Spleen (tissue), 11 donors: Measurements from ENCODE around the gene NAA40. TPM values are rescaled to one million over a fixed set of nuclear protein-coding genes. Genes with fewer than 3 reads are reported as not detected.

Source experiments
- DNase-seq: peaks from one replicate; pipeline ENCODE4 v3.0.0-alpha.2; 2020
- H3K27ac ChIP-seq, 8 donors: fragments of 200-600 bp; sonication (generic) in 7 of 8; 1 replicate in 4 of 8; 2 replicates in 4 of 8; pipeline versions ENCODE4 v1.5.0 to v1.8.0; 2016 to 2021; ENCODE audit warnings: inconsistent platforms in 4 of 8, mild to moderate bottlenecking in 4 of 8, moderate library complexity in 1 of 8
- H3K27me3 ChIP-seq, 7 donors: fragments of 200-600 bp; sonication (generic) in 6 of 7; replicated peaks in 1 of 7; 1 replicate in 4 of 7; 2 replicates in 3 of 7; pipeline versions ENCODE4 v1.5.0 to v1.8.0; 2016 to 2021; ENCODE audit warnings: inconsistent platforms in 3 of 7, mild to moderate bottlenecking in 1 of 7
- H3K36me3 ChIP-seq, 6 donors: fragments of 200-600 bp; sonication (generic) in 5 of 6; 1 replicate in 4 of 6; 2 replicates in 2 of 6; pipeline versions ENCODE4 v1.5.0 to v1.8.0; 2016 to 2021; ENCODE audit warnings: inconsistent platforms in 2 of 6
- H3K4me1 ChIP-seq, 6 donors: fragments of 200-600 bp; sonication (generic) in 5 of 6; 1 replicate in 3 of 6; 2 replicates in 3 of 6; pipeline versions ENCODE4 v1.5.0 to v1.8.0; 2016 to 2021; ENCODE audit warnings: inconsistent platforms in 3 of 6
- H3K4me3 ChIP-seq, 8 donors: fragments of 200-600 bp; sonication (generic) in 7 of 8; 1 replicate in 4 of 8; 2 replicates in 4 of 8; pipeline versions ENCODE4 v1.5.0 to v1.8.0; 2016 to 2021; ENCODE audit warnings: inconsistent platforms in 4 of 8, mild to moderate bottlenecking in 4 of 8, moderate library complexity in 2 of 8
- H3K9me3 ChIP-seq, 8 donors: fragments of 200-600 bp; sonication (generic) in 7 of 8; 1 replicate in 4 of 8; 2 replicates in 4 of 8; pipeline versions ENCODE4 v1.5.0 to v1.8.0; 2016 to 2021; ENCODE audit warnings: inconsistent platforms in 4 of 8
- POLR2A ChIP-seq, 3 donors: fragments of 450-650 bp; IDR thresholded peaks; one replicate each; pipeline ENCODE4 v1.5.1; 2017; ENCODE audit warnings: antibody characterized with exemption in 3 of 3, mild to moderate bottlenecking in 1 of 3
- POLR2AphosphoS5 ChIP-seq, 3 donors: sonication (generic); formaldehyde crosslinking; IDR thresholded peaks; one replicate each; pipeline ENCODE4 v1.5.1; 2017; ENCODE audit warnings: antibody characterized with exemption in 3 of 3
- WGBS, 5 donors: extraction: QIAGEN DNeasy Blood & Tissue Kit in 3 of 5; methylation state at CpG; one replicate each; pipeline versions ENCODE4 v1.1.5 to v1.1.7; 2013 to 2018; 5-methylcytosine and 5-hydroxymethylcytosine counted together
- intact Hi-C: fragments of 100-400 bp; cut with DNase I; formaldehyde crosslinking; loops from one replicate; pipeline ENCODE4 v1.15.0; 2023; ENCODE audit warnings: low total_unique reads
- polyA plus RNA-seq, 3 donors: library from polyadenylated mRNA; stranded (reverse); fragments of 200-250 nt; gene quantifications; one replicate each; pipeline ENCODE4 v1.2.1, GENCODE V29; 2013
- total RNA-seq, 7 donors: library from RNA; depleted of rRNA in 3 of 7; stranded (reverse); fragments of >200 nt in 3 of 7; fragmentation: NEBNext Ultra II Directional in 4 of 7; extraction: Animal tissue kit (Norgen Biotek cat#: 25700) in 4 of 7; gene quantifications; one replicate each; pipeline versions ENCODE4 v1.1.0 to v1.2.1, GENCODE V29; 2016 to 2021
- TF ChIP-seq, protein P1 (sequence below), 11 experiments: fragments of 200-600 bp in 7 of 11; fragments of 450-650 bp in 4 of 11; sonication (generic) in 4 of 11; IDR thresholded peaks in 8 of 11; conservative IDR thresholded peaks in 3 of 11; 1 replicate in 7 of 11; 2 replicates in 4 of 11; pipeline versions ENCODE4 v1.4.0 to v1.8.0; 2016 to 2021; ENCODE audit warnings: antibody characterized with exemption in 11 of 11, inconsistent platforms in 4 of 11, mild to moderate bottlenecking in 1 of 11
- donor health status: healthy with polysubstance abuse.
- donor health status: DM: no; HTN: no; CAD: no; lungs with moderate emphysema.
- donor health status: DM: no; HTN: no; CAD: no.
- donor health status: Bipolar disorder and iron deficiency.
- donor health status: healthy.
- donor health status: DM: no; HTN: no; CAD: no.
- donor health status: DM: yes; HTN: yes; CAD: no.

The NAA40 gene
- total and polyA plus RNA-seq, 10 donors: 12.1 to 45.4 (median 30.2) TPM

DNA sequence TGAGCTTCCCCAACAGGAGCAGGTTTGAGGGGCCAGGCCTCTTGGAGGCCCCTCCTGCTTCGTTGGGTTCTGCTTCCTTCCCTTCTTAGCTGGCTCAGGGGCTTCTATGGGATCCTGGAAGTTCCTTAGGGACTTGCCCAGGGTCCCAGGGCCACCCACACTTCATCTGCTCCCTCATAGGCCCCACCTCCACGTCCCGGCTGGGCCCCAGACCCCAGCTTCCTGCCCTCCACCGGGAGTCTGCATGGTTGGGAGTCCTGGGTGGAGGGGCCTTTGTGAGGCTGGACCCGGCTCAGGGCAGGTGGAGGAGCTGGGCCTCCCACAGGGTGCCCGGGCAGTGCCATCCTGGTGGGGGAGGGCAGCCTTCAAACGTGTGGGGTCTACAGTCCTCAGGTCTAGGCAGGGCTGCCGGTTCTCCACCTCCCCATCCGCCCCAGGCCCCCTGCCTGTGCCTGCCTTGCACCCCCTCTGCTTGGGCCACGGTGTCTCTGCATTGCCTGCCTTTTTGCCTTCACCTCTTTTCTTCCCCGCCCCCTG, 59.1 kb downstream of the NAA40 start:
- Histone ChIP-seq H3K4me1 (peaks cover 36 to 82% (median 51%) of the 10 kb centered on the region in 6 donors), H3K27ac (no peak overlapping the region), H3K4me3 (no peak overlapping the region), H3K27me3 (peaks cover 0 to 36% (median 0%) of the 10 kb centered on the region in 7 donors), H3K9me3 (no peaks in the 10 kb centered on the region), H3K36me3 (peaks cover 4 to 63% (median 49%) of the 10 kb centered on the region in 6 donors)
- intact Hi-C loops: no loop called here
- DNase-seq: no peak
- WGBS, 5 donors: 77 to 84% (median 79%) methylated on average over 11 of the region's 11 CpGs
- TF ChIP-seq POLR2AphosphoS5 (IDR thresholded peaks at IDR 0.05): peak in 1 of 3 donors; percentile 9
- TF ChIP-seq, protein P1, sequence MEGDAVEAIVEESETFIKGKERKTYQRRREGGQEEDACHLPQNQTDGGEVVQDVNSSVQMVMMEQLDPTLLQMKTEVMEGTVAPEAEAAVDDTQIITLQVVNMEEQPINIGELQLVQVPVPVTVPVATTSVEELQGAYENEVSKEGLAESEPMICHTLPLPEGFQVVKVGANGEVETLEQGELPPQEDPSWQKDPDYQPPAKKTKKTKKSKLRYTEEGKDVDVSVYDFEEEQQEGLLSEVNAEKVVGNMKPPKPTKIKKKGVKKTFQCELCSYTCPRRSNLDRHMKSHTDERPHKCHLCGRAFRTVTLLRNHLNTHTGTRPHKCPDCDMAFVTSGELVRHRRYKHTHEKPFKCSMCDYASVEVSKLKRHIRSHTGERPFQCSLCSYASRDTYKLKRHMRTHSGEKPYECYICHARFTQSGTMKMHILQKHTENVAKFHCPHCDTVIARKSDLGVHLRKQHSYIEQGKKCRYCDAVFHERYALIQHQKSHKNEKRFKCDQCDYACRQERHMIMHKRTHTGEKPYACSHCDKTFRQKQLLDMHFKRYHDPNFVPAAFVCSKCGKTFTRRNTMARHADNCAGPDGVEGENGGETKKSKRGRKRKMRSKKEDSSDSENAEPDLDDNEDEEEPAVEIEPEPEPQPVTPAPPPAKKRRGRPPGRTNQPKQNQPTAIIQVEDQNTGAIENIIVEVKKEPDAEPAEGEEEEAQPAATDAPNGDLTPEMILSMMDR (IDR thresholded peaks at IDR 0.05 in 8 of 11, conservative IDR thresholded peaks at IDR 0.05 in 3 of 11): no peak
- TF ChIP-seq POLR2A (IDR thresholded peaks at IDR 0.05): no peak

- Histone ChIP-seq H3K36me3 (peaks cover 4 to 54% (median 42%) of the 10 kb centered on the region in 6 donors), H3K4me3 (peak overlapping the region; percentile 5 to 68 (median 44)), H3K27ac (no peak overlapping the region), H3K4me1 (peaks cover 38 to 82% (median 58%) of the 10 kb centered on the region in 6 donors), H3K9me3 (no peaks in the 10 kb centered on the region), H3K27me3 (peaks cover 0 to 36% (median 0%) of the 10 kb centered on the region in 7 donors)
- TF ChIP-seq POLR2AphosphoS5 (IDR thresholded peaks at IDR 0.05) (peak; percentile 14 to 61 (median 48)), POLR2A (IDR thresholded peaks at IDR 0.05) (no peak)
- TF ChIP-seq, protein P1 (IDR thresholded peaks at IDR 0.05 in 8 of 11, conservative IDR thresholded peaks at IDR 0.05 in 3 of 11): peak in 1 of 11 experiments; percentile 6
- DNase-seq: peak; percentile 85
- intact Hi-C loops: no loop called here
- 51 to 65% (median 58%) methylated on average over 36 to 54 of the region's 54 CpGs for WGBS, 5 donors
Measured at GRCh38 chr11:63998558-63999348, 60.0 kb downstream of the NAA40 start.

- peaks cover 38 to 82% (median 61%) of the 10 kb centered on the region in 6 donors for H3K4me1 ChIP-seq
- intact Hi-C loops: loop anchor here (2.0 kb wide), 1 partner anchor 149 kb away; no protein-coding TSS in a partner anchor
- DNase-seq: peak; percentile 87
- H3K9me3 ChIP-seq: no peaks in the 10 kb centered on the region
- 1 to 8% (median 5%) methylated on average over 24 to 59 of the region's 59 CpGs for WGBS, 5 donors
- peak overlapping the region; percentile 5 to 68 (median 44) for H3K4me3 ChIP-seq
- TF ChIP-seq, protein P1 (IDR thresholded peaks at IDR 0.05 in 8 of 11, conservative IDR thresholded peaks at IDR 0.05 in 3 of 11): no peak
- peak in 2 of 3 donors; percentile 10 to 57 for TF ChIP-seq POLR2AphosphoS5 (IDR thresholded peaks at IDR 0.05)
- TF ChIP-seq POLR2A (IDR thresholded peaks at IDR 0.05): no peak
- peaks cover 0 to 36% (median 0%) of the 10 kb centered on the region in 7 donors for H3K27me3 ChIP-seq
- H3K36me3 ChIP-seq: peaks cover 4 to 47% (median 38%) of the 10 kb centered on the region in 6 donors
- H3K27ac ChIP-seq: no peak overlapping the region
Measured at GRCh38 chr11:63999349-64000025, 60.7 kb downstream of the NAA40 start.
